ENCODE results near the gene DCTPP1. TPM values are rescaled to one million over a fixed set of nuclear protein-coding genes. Genes with fewer than 3 reads are reported as not detected.

Gene DCTPP1
- total and polyA plus RNA-seq, 9 of the 15 experiments (the other 6 are each of a cell fraction or from before 2014, with no cell fraction given), result 45.0 to 132 (median 80.6) TPM

- no peak for TF ChIP-seq DLX4 (CRISPR knock-in tag; IDR thresholded peaks at IDR 0.05)
- TF ChIP-seq E2F5 (CRISPR knock-in tag; IDR thresholded peaks at IDR 0.05), result no peak
- TF ChIP-seq STAT5A (IDR thresholded peaks at IDR 0.05; ENCODE audit: borderline replicate concordance, low read length), result no peak
- TF ChIP-seq ZNF449 (CRISPR knock-in tag; IDR thresholded peaks at IDR 0.05), result no peak
- no peak for TF ChIP-seq E2F1 (CRISPR knock-in tag; IDR thresholded peaks at IDR 0.05)
- no peak for TF ChIP-seq ZNF655 (CRISPR knock-in tag; IDR thresholded peaks at IDR 0.05)
- TF ChIP-seq CHD1 (IDR thresholded peaks at IDR 0.05; ENCODE audit: low read length), result no peak
- TF ChIP-seq ZNF280B (CRISPR knock-in tag; IDR thresholded peaks at IDR 0.05), result no peak
- 0 out of 2 replicates have a peak, but pooled peaks have one; percentile 11 for TF ChIP-seq SMARCA4 (IDR thresholded peaks at IDR 0.05)
- no peak for TF ChIP-seq HMGN3 (IDR thresholded peaks at IDR 0.05; ENCODE audit: borderline replicate concordance, extremely low read depth, insufficient read length, low read depth, low read length)
- no peak for TF ChIP-seq HIVEP1 (CRISPR knock-in tag; IDR thresholded peaks at IDR 0.05)
- TF ChIP-seq SMARCA5 (IDR thresholded peaks at IDR 0.05), result 0 out of 2 replicates have a peak, but pooled peaks have one; percentile 55
- TF ChIP-seq EP400 (IDR thresholded peaks at IDR 0.05), result no peak
- TF ChIP-seq SNIP1 (IDR thresholded peaks at IDR 0.05; ENCODE audit: low read depth), result no peak
- no peak for TF ChIP-seq CHD4 (IDR thresholded peaks at IDR 0.05; ENCODE audit: insufficient read depth, insufficient replicate concordance, low read depth, low read length, poor library complexity, severe bottlenecking)
Observed at GRCh38 chr16:30429418-30429677, 482 bp downstream of the DCTPP1 start (continued).

Data from K562 (cell line).